Astrocyte (in vitro differentiated cells and primary cell): ENCODE results near the gene PP2D1.

Source experiments
- CTCF ChIP-seq: IDR thresholded peaks from 2 replicates; pipeline ENCODE4 v1.5.1; 2011; ENCODE audit warnings: low read depth, mild to moderate bottlenecking, inconsistent platforms, low read length, moderate library complexity; ENCODE audit not compliant: insufficient read depth
- EZH2 ChIP-seq: IDR thresholded peaks from 2 replicates; pipeline ENCODE4 v1.6.1; 2012; ENCODE audit warnings: mild to moderate bottlenecking, low read length, inconsistent platforms; ENCODE audit not compliant: insufficient read depth

- no peak for TF ChIP-seq EZH2
- no peak for TF ChIP-seq CTCF
These were observed 11.0 kb upstream of the PP2D1 start for GRCh38 chr3:20022954-20023622.
